ENCODE measurements around the gene MT2A.

The MT2A gene

GRCh38 chr16:56639045-56639444 lies 30.7 kb downstream of the MT2A start:
- DNase-seq, result no peak

GRCh38 chr16:56640076-56640475 lies 31.7 kb downstream of the MT2A start:
- no peak for DNase-seq

- no peak for DNase-seq
Observed at GRCh38 chr16:56641166-56641565, 32.8 kb downstream of the MT2A start.

- peak; percentile 88 for DNase-seq
Observed at GRCh38 chr16:56643080-56643778, 34.8 kb downstream of the MT2A start.

DNA sequence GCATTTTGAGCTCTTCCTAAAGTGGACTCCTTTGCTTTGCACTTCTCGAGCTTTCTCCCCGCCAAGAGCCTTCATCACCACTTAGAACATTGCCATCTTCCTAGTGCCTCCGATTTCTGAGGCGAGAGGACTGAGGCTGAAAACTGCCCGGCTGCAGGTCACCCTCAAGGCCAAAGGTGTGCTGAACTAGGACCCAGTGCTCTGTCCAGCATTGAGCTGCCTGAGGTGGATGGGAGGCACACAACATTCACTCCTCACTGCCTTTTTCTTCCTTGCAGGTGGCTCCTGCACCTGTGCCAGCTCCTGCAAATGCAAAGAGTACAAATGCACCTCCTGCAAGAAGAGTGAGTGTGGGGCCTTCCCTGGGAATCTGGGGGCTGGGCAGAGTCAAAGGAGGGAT lies 35.4 kb downstream of the MT2A start:
- no peak for DNase-seq

GRCh38 chr16:56645311-56645710 lies 36.9 kb downstream of the MT2A start:
- no peak for DNase-seq

DNA sequence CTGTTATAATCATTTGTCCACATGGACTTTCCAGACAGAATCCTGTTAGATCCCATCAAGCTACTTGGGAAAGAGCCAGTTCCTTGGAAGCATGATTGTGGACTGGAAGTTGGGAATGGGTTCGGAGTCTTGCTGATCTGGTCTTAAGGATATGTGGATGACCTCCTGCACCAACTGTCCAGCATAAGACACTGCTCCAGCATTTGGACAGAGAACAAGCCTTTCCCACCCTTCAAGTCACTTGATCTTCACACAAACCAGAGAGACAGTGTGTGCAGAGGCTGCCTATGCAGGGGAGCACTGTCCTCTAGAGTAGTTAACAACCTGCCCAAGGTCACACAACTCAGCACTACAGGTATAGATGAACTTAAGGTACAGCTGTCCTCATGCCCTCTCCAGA lies 37.5 kb downstream of the MT2A start:
- DNase-seq, result no peak

- no peak for DNase-seq
Observed at GRCh38 chr16:56647641-56648431, 39.5 kb downstream of the MT2A start.

GRCh38 chr16:56649271-56649670 lies 40.9 kb downstream of the MT2A start:
- no peak for DNase-seq

DNA sequence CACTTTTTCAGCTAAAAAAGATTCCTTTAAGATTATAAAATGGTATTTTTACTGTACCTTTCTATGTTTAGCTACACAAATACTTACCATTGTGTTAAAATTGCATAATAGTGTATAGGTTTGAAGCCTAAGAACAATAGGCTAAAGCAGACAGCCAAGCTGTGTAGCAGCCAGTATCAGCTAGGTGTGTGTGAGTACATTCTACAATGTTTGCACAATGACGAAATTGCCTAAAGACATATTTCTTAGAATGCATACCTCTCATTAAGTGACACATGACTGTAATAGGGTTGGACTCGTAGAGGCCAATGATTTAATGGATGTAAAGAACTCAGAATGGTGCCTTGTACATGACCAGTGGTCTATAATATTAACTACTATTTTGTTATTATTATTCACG lies 41.4 kb downstream of the MT2A start:
- DNase-seq, result no peak

- no peak for DNase-seq
Observed at GRCh38 chr16:56651586-56651985, 43.2 kb downstream of the MT2A start, which contains the start of gene MT1B. Gene MT1B (plus strand): TSS chr16:56651886. CDS start chr16:56651954, 68 bp downstream.

- DNase-seq, result no peak
Observed at GRCh38 chr16:56652600-56652999, 44.2 kb downstream of the MT2A start.

DNA sequence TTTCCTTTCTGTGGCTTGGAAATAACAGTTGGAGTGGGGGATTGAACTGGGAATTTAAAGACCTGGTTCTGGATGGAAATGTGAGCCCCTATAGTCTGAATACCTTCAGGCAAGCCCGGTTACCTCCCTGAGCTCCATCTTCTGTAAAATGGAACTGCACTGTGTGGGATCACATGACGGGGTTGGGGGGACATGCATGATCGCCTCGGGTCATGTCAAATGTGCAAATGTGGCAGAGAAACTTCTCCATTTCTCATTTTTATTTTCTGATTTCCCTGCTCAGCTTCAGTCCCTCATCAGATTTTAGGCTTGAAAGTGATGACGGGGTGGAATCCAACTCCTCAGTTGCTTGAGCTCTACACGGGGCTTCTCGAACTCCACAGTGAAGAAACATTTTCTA lies 44.8 kb downstream of the MT2A start:
- no peak for DNase-seq

DNA sequence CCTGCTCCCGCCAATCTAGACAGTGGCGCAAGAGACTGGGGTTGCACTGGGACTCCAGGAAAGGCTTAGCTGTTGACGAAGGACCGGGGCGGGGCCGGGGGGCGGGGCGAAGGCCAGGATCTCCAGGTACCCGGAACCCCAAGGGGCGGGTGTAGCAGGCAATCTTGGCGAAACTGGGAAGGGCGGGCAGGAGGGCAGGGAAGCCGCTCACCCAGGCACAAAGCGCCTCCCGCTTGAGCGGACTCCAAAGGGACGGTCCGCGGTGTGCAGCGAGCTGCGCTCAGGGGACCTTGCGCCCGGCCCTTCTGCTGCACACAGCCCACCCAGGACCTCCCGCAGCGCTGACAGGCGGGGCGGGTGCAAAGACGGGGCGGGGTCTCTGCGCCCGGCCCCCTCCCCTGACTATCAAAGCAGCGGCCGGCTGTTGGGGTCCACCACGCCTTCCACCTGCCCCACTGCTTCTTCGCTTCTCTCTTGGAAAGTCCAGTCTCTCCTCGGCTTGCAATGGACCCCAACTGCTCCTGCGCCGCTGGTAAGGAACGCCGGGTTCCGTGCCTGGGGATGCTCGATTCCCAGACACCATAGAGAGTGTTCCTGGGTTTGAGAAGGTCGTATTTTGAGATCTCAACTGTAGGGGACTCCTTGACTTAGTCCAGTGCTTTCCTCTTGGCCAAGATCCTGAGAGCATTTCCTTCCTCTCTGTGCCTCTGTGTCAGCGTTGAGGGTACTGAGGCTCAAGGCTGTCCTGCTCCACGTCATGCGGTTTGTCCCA lies 49.4 kb downstream of the MT2A start, which contains the start of gene MT1F:
Gene MT1F, plus strand, starts transcription at position 405 of the 772 bp plus-strand sequence. Its CDS starts 100 bp downstream, at position 505.
- peak; percentile 83 for DNase-seq

DNA sequence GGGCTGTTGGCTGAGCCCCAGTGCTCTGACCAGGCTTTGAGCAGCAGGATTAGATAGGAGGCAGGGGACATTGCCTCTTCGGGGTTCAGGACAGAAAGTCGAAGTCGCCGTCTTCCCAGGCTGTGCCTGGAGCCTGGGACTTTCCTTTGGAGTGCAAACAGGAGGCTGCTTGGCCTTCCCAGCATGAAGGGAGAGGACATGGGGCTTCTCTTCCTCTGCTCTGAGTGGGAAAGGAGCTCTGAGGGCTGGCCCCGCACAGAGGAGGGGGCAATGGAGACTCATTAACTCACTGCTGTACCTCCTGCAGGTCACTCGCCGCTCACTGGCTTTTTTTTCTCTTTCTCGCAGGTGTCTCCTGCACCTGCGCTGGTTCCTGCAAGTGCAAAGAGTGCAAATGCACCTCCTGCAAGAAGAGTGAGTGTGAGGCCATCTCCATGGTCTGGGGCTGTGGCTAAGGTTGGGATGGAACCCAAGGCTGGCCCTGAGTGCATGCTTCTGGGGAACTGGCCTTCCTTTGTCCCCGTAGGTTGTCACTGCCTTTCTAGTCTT lies 50.0 kb downstream of the MT2A start:
- DNase-seq, result no peak
